Measurements from ENCODE around the gene ZNF100. TPM values are rescaled to one million over a fixed set of nuclear protein-coding genes. Genes with fewer than 3 reads are reported as not detected.

Gene ZNF100
- total RNA-seq, 1 experiment from 2014 or later = 30.7 TPM

DNA sequence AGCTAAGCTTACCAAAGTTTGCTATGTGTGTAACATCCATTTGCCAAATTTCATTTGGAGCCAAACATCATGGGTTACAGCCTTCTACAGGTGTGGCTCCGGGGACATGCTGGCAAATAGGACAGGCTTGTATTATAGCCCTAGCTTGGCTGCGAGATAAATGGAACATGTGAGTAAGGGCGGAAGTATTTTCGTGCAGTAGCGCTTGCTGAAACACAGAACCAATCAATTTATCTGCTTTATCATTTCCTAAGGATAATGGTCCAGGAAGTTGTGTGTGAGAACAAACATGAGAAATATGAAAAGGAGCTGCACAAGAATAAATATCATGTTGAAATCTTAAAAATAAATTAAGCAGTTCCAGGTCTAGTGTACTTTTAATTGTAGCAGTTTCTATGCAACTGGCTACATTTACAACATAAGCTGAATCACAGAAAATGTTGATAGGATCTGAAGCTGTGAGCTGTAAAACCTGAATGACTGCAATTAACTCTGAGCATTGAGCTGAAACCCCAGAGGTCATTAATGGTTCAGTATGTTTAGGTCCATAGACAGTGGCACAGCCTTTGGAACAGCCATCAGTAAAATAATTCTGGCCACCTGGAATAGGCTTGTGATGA, 22.2 kb upstream of the ZNF100 start:
- Histone ChIP-seq H3K4ac (ENCODE audit: low read depth, low read length) (no peak overlapping the region), H3K9me3 (ENCODE audit: control insufficient read depth, low read depth, low read length) (peaks cover 40% of the 10 kb centered on the region), H3K56ac (ENCODE audit: insufficient read length, low read depth, low read length) (no peak overlapping the region), H4K20me1 (ENCODE audit: control insufficient read depth, insufficient read depth, insufficient read length) (no peaks in the 10 kb centered on the region), H2AK5ac (ENCODE audit: insufficient read length, low read length) (no peak overlapping the region), H3T11ph (ENCODE audit: low read length) (no peak overlapping the region), H3K79me2 (ENCODE audit: insufficient read depth, low read length) (no peaks in the 10 kb centered on the region; the same call in 1 of the 2 replicates), H3K27ac (ENCODE audit: insufficient read length, low read depth, low read length) (no peak overlapping the region), H4K8ac (replicated peaks; ENCODE audit: insufficient read length, low read depth, low read length) (no peak overlapping the region), H2BK20ac (ENCODE audit: low read depth, low read length, poor library complexity, severe bottlenecking) (no peak overlapping the region), H3K18ac (ENCODE audit: insufficient read length, low read depth, low read length) (no peak overlapping the region), H4K5ac (ENCODE audit: insufficient read length, low read depth, low read length) (no peak overlapping the region), H2BK120ac (ENCODE audit: low read depth, low read length, poor library complexity, severe bottlenecking) (no peak overlapping the region), H3K23ac (ENCODE audit: insufficient read length, low read depth, low read length) (no peak overlapping the region), H3K9ac (ENCODE audit: extremely low read depth, insufficient read length, low read length) (no peak overlapping the region), H3K4me1 (ENCODE audit: insufficient read depth, low read length) (no peaks in the 10 kb centered on the region), H4K91ac (ENCODE audit: insufficient read length, low read depth, low read length) (no peak overlapping the region), H2BK12ac (ENCODE audit: insufficient read length, low read depth, low read length) (no peak overlapping the region), H3K23me2 (ENCODE audit: insufficient read length, low read depth, low read length, poor library complexity, severe bottlenecking) (no peaks in the 10 kb centered on the region), H3K4me2 (ENCODE audit: insufficient read depth, insufficient read length, low read length) (no peak overlapping the region), H2AFZ (ENCODE audit: low read length) (no peak overlapping the region), H2BK15ac (ENCODE audit: low read depth, low read length) (no peak overlapping the region), H3K27me3 (ENCODE audit: insufficient read depth, low read length) (no peaks in the 10 kb centered on the region), H2BK5ac (ENCODE audit: insufficient read length, low read length) (no peak overlapping the region), H3K79me1 (ENCODE audit: insufficient read depth, low read depth, low read length, poor library complexity, severe bottlenecking) (no peaks in the 10 kb centered on the region), H3K14ac (ENCODE audit: insufficient read depth, low read length) (no peak overlapping the region)
- H3K9me3 Mint-ChIP-seq = peaks cover 72 to 79% of the 10 kb centered on the region in 2 experiments
- H3K27me3 Mint-ChIP-seq (ENCODE audit: low read depth) = no peaks in the 10 kb centered on the region
- DNase-seq = no peak
- no peaks in the 10 kb centered on the region for H3K4me1 Mint-ChIP-seq
- H3K4me3 Mint-ChIP-seq = no peak overlapping the region
- H3K27ac Mint-ChIP-seq = no peak overlapping the region
- no CpG with 5 or more reads among the region's 5 CpGs for WGBS (ENCODE audit: extremely low coverage, insufficient read length, low lambda C conversion rate)
- TF ChIP-seq, protein P1, sequence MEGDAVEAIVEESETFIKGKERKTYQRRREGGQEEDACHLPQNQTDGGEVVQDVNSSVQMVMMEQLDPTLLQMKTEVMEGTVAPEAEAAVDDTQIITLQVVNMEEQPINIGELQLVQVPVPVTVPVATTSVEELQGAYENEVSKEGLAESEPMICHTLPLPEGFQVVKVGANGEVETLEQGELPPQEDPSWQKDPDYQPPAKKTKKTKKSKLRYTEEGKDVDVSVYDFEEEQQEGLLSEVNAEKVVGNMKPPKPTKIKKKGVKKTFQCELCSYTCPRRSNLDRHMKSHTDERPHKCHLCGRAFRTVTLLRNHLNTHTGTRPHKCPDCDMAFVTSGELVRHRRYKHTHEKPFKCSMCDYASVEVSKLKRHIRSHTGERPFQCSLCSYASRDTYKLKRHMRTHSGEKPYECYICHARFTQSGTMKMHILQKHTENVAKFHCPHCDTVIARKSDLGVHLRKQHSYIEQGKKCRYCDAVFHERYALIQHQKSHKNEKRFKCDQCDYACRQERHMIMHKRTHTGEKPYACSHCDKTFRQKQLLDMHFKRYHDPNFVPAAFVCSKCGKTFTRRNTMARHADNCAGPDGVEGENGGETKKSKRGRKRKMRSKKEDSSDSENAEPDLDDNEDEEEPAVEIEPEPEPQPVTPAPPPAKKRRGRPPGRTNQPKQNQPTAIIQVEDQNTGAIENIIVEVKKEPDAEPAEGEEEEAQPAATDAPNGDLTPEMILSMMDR (conservative IDR thresholded peaks at IDR 0.05) = no peak
- peaks cover 6 to 14% (median 7%) of the 10 kb centered on the region in 3 experiments for H3K36me3 Mint-ChIP-seq (ENCODE audit: insufficient read depth in 1 of 3, low read depth in 3 of 3)

Data from H9 (cell line).